ENCODE measurements around the gene OR5H1. TPM values are rescaled to one million over a fixed set of nuclear protein-coding genes. Genes with fewer than 3 reads are reported as not detected.

OR5H1 gene
- polyA plus RNA-seq, 1 donor: not detected

Other genes starting within 250 kb of the OR5H1 start
- gene RIOX2, start 158.3 kb upstream of the OR5H1 start, polyA plus RNA-seq (ENCODE audit: insufficient read length): 38.4 TPM
- gene GABRR3, start 95.4 kb upstream of the OR5H1 start, polyA plus RNA-seq (ENCODE audit: insufficient read length): not detected
- gene OR5AC2, start 43.5 kb upstream of the OR5H1 start, polyA plus RNA-seq (ENCODE audit: insufficient read length): not detected
- not detected for gene OR5H14, start 16.8 kb downstream of the OR5H1 start, polyA plus RNA-seq (ENCODE audit: insufficient read length)
- not detected for gene OR5H15, start 36.0 kb downstream of the OR5H1 start, polyA plus RNA-seq (ENCODE audit: insufficient read length)
- not detected for gene OR5H6, start 133.5 kb downstream of the OR5H1 start, polyA plus RNA-seq (ENCODE audit: insufficient read length)
- gene OR5H2, start 151.8 kb downstream of the OR5H1 start, polyA plus RNA-seq (ENCODE audit: insufficient read length): not detected
- not detected for gene OR5K4, start 223.1 kb downstream of the OR5H1 start, polyA plus RNA-seq (ENCODE audit: insufficient read length)